COR-L47 (cell line): ENCODE measurements around the gene BAHCC1.

ENCODE experiments used
- DNase-seq: peaks from one replicate; lab custom pipeline; 2025; lab: John Stamatoyannopoulos, UW

The BAHCC1 gene

GRCh38 chr17:81427173-81428120 lies 32.2 kb downstream of the BAHCC1 start:
- DNase-seq: peak; percentile 93

GRCh38 chr17:81428121-81428515 lies 32.9 kb downstream of the BAHCC1 start:
- peak; percentile 84 for DNase-seq

GRCh38 chr17:81428516-81428915 lies 33.3 kb downstream of the BAHCC1 start:
- no peak for DNase-seq

GRCh38 chr17:81428948-81429774 lies 33.9 kb downstream of the BAHCC1 start:
- DNase-seq: peak; percentile 93

GRCh38 chr17:81429821-81430551 lies 34.7 kb downstream of the BAHCC1 start:
- DNase-seq: peak; percentile 81

GRCh38 chr17:81431545-81432482 lies 36.6 kb downstream of the BAHCC1 start:
- no peak for DNase-seq

- DNase-seq: peak; percentile 99
These were observed 37.7 kb downstream of the BAHCC1 start for GRCh38 chr17:81432941-81433340.

GRCh38 chr17:81433656-81434055 lies 38.4 kb downstream of the BAHCC1 start:
- DNase-seq: no peak

- DNase-seq: no peak
These were observed 38.8 kb downstream of the BAHCC1 start for GRCh38 chr17:81434072-81434471.

GRCh38 chr17:81434681-81435417 lies 39.6 kb downstream of the BAHCC1 start:
- no peak for DNase-seq

GRCh38 chr17:81435652-81436293 lies 40.5 kb downstream of the BAHCC1 start:
- DNase-seq: no peak

- no peak for DNase-seq
These were observed 41.1 kb downstream of the BAHCC1 start for GRCh38 chr17:81436294-81436849.

- DNase-seq: no peak
These were observed 42.0 kb downstream of the BAHCC1 start for GRCh38 chr17:81437191-81437651.

- no peak for DNase-seq
These were observed 42.9 kb downstream of the BAHCC1 start for GRCh38 chr17:81438007-81438659.

- no peak for DNase-seq
These were observed 43.4 kb downstream of the BAHCC1 start for GRCh38 chr17:81438688-81439087.

GRCh38 chr17:81440051-81440471 lies 44.8 kb downstream of the BAHCC1 start:
- DNase-seq: no peak

- DNase-seq: peak; percentile 62
These were observed 45.4 kb downstream of the BAHCC1 start for GRCh38 chr17:81440511-81441244.

- no peak for DNase-seq
These were observed 47.5 kb downstream of the BAHCC1 start for GRCh38 chr17:81442791-81443190.
